Measurements from ENCODE around the gene SLC39A5. TPM values are rescaled to one million over a fixed set of nuclear protein-coding genes. Genes with fewer than 3 reads are reported as not detected.

SLC39A5 gene
- total and polyA plus RNA-seq, 2 of the 8 experiments (the other 6 are each of a cell fraction or from before 2014, with no cell fraction given) = 0.27 TPM; not detected in 1

DNA sequence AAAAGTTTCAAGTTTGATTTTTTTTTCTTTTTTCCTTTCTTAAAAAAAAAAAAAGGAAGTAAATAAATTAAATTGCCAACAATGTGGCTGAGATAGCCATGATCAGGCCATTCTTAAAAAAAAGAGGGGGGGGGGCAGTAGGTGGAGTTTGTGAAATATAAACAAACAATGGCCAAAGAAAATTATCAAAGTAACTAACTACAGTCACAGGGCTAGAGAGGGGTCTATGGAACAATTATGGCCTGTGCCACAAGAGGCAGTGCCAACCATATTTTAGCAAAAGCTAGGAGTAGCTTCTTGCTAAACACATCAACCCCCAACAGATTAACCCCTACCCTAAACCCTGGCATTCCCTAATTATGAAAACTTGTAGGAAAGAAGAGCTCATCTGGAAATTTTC is 24.4 kb upstream of the SLC39A5 start (continued):
- no peak for TF ChIP-seq RNF2 (IDR thresholded peaks at IDR 0.05; ENCODE audit: borderline replicate concordance, low read depth, low read length, missing control alignments, poor library complexity, severe bottlenecking)
- TF ChIP-seq NANOG (IDR thresholded peaks at IDR 0.05; ENCODE audit: insufficient read depth, low read depth, low read length, poor library complexity, severe bottlenecking) = no peak
- no peak for TF ChIP-seq TAF7 (optimal IDR thresholded peaks at IDR 0.05; ENCODE audit: borderline replicate concordance, low read depth, low read length)
- TF ChIP-seq HDAC2 (IDR thresholded peaks at IDR 0.05; ENCODE audit: borderline replicate concordance in 1 of 2, low read depth in 2 of 2, low read length in 2 of 2) = no peak
